ENCODE measurements around the gene CACUL1.
"Not testable (repeated sequence)": the region's sequence is repeated elsewhere in the genome, so short reads cannot be mapped to it uniquely, and the experiment has no call there.

Gene CACUL1

GRCh38 chr10:118682533-118682932, 72.2 kb downstream of the CACUL1 start:
- DNase-seq: no peak

DNA sequence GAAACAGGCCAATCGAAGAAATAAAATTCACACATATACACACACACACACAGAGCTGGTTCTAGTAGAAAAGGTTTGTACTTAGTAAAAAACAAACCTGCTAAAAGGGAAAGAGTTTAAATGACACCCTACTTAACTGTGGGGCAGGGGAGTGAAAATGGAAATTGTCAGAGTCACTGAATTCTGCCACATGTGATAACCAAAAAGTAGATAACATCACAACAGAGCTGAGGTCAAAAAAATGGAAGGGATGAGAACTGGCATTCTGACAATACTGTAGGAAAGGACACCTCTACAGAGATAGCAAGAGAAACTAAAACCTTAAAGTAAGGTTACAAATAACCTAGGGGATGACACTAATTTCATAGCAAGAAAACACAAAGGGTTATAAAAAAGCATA, 74.6 kb downstream of the CACUL1 start:
- DNase-seq: no peak

DNA sequence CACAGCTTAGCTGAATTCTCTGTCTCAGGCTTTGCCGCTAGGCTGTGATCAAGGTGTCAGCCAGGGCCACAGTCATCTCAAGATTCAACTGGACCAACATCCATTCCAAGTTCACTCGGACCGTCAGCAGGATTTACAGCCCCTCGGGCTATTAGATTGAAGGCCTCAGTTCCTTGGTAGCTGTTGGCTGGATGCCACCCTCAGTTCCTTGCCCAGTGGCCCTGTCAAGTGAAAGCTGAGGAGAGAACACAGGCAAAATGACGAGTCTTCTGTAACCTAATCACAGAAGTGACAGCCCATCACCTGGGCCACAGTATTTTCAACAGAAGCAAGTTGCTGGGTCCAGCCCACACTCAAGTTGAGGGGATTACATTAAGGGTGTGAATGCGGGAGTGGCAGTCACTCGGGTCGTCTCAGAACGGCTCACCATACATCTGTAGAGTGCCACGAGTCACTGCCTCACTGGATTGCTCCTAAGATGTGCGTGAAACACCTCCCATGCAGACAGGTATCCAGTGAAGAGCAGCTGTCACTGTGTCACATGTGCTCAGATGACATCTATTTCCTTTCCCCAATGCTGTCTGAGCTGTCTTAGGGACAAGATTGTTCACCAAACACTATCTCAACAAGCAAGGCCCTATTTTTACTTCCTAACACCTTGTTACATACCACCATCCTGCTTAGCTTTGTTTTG, 80.4 kb downstream of the CACUL1 start:
- DNase-seq: no peak

DNA sequence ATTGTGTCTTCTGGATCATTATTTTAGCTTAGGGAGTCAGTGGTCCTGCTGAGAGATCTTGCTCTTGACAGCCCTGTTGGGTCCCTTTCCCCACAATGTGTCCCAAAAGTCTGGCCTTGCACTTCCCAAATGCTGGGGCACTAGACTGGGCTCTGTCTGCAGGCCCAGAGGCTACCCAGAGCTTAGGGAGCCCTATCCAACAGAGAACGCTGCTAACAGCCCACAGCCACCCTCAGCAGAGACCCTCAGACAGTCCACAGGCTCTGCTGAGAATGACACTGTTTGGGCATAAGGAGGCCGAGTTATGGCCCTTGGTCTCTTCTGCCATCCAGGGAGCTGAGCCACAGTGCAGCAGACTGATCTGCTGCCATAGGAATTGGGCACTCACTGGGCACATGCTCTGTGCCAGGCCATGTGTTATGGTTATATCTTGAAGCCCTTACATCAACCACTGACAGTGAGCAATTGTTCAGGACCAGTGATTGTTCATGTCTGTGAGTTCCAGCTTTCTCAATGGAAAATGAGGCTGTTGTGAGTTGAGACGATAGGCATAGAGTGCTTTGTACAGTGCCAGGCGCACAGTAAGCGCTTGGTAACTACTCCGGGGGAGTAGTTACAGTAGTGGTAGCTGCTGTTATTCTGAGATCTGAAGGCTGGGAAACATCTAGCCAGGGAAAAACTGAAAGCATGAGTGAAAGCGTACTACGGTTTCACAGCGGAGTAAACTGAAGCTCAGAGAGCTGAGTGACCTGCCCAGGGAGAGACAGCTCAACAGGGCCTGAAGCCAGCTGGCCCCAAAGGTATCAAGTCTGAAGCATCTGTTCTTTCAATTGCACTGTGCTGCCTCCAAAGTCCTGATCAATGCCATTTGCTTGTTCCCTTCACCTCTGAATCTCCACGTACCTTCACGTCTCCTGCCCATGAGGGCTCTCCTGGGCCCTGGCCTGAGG, 81.7 kb downstream of the CACUL1 start:
- no peak for DNase-seq

DNA sequence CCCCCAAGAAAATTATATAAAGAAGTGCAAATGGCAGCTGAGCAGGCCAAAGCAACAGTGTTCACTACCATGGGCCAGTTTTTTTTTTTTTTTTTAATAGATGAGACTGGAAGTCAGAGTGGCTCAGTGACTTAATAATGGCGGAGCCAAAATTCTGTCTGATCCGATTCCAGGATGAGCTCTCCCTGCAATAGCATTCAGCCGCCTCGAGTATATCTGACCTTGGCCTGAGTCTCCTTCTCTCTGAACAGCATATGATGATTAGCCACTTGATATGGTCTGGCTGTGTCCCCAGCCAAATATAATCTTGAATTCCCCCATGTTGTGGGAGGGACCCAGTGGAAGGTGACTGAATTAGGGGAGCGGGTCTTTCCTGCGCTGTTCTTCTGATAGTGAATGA, 82.6 kb downstream of the CACUL1 start:
- DNase-seq: no peak

GRCh38 chr10:118671221-118671620, 83.5 kb downstream of the CACUL1 start:
- not testable (repeated sequence) for DNase-seq

DNA sequence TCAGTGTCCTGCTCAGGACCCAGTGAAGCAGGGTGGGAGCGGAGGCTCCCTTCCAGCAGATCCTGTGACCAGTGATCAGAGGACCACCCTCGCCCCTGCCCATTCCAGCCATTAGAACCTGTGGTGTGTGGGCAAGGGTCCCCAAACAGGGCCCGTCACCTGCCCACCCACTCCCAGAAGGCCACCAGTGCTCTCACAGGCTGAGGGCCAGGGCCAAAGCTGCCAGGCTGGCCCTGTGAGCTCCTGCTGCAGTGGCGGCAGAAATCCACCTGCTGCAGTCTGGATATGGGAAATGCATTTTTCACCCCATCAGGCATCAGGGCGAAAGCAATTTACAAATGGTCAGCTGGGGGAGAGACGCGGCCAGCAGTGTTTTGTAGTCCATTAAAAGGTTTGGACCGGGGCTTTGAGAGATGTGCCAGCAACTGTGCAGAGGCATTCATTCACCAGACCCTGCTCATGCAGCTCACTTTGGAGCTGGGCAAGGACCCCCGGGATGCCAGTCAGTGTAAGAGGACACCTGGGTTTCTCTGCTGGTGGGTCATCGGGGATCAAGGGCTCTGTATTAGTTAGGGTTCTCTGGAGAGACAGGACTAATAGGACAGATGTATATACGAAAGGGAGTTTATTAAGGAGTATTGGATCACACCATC, 84.2 kb downstream of the CACUL1 start:
- DNase-seq: no peak

- no peak for DNase-seq
Observed at GRCh38 chr10:118669835-118670234, 84.9 kb downstream of the CACUL1 start.

- DNase-seq: no peak
Observed at GRCh38 chr10:118669020-118669791, 85.6 kb downstream of the CACUL1 start.

DNA sequence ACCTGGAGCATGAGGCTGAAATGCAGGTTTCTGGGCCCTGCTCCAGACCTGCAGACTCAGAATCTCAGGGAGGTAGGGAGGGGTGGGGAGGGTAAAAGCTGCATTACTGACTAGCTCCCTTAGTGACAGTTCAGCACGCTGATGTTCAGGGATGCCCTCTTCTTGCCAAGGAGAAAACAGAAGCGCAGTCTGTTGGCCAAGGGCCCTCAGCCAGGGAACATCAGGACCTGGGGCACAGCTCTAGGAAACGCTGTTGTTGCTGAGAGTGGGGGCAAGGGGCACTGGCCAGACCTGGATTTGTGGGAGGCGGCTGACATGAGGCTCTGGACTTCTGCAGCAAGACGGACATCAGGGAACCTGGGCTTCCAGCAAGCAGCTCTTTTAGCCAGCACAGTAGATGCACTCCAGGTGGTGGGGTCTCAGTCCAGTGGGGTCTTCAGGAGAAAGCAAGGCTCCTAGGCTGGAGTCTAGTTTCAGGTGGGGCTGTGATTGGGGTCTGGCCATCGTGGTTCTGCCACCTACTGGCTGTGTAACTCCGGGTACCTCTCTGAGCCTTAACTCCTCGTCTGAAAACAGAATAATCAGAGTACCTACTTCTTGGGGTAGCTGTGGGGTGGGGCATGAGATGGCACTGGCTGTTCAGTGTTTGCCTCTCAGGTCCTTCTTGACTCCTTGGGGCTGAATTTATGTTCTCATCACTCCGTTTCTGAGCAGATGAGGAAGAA, 86.4 kb downstream of the CACUL1 start:
- no peak for DNase-seq

DNA sequence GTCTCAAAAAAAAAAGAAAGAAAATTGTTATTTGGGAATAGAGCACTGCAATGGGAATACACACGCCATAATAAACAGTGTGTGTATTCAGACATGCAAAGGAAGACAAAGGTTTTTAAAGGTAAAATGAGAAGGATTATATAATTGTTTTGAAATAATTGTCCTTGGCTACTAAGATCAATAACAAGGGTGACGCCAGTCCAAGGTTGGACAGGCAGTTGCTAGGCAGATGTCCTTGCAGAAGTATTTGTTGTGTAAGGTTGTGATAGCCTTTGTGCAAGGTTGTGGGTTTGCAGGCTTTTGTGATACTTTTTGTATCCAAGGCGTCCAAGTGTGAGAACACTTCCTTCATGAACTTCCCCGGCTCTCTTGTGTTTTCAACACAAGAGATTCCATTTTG, 87.0 kb downstream of the CACUL1 start:
- DNase-seq: no peak

DNA sequence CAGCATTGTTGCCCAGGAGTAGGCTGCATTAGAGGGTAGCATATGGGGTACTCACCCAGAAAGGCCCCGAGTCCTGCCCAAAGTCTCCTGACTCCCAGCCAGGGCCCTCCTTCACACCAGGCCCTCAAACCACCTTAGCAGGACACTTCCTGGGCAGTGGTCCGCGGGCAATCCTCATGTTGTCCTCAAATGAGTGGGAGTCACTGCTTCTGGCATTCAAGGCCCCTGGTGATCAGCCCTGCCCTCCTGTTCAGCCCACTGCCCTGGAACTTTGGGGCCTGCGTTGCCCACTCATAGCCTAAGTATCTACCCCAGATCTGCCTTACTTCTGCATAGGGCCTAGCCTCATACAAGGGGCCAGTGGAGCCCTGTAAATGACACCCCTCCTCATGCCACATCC, 88.4 kb downstream of the CACUL1 start:
- no peak for DNase-seq

GRCh38 chr10:118664321-118664720, 90.4 kb downstream of the CACUL1 start:
- DNase-seq: no peak

DNA sequence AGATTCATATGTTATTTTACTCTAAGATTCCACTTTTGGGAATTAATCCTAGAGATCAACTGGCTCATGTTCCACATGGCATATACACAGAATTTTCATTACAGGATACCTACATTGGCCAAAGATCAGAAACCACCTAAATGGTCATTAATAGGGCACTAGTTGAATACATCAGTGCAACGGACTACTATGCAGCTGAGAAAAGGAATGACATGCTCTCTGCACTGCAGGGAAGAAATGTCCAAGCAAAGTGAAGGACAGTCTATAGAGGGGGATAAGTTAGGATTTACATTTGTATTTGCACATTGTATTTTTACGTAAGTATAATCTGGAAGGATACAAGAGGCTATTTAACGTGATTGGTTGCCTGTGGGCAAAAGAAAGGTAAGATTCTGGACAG, 91.6 kb downstream of the CACUL1 start:
- DNase-seq: no peak

DNA sequence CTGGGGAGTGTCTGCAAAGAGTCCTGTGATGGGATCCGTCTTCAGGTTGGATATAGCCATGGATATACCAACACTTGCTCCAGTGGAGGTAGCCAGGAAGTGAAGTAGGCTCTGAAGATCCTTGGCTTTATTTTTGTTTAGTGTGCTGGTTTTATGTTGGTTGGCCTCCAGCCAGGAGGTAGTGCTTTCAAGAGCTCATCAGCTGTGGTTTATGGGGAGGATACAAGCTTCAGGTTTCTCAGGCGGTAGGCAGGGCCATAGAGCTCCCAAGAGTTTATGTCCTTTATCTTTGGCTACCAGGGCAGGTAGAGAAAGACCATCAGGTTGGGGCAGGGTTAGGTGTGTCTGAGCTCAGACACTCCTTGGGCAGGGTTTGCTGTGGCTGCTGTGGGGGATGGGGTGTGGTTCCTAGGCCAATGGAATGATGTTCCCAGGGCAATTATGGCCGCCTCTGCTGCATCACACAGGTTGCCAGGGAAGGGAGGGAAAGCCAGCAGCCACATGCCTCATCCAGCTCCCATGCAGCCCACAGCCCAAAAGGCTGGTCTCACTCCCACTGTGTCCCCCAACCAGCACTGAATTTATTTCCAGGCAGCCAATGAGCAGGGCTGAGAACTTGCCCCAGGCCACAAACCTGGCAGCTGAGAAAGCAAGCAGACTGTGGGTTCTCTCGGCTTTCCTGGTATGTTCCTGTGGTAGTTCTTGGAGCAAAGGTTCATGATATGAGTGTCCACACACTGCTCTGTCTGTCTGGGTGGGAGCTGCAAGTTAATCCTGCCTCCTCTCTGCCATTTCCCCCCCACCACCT, 92.3 kb downstream of the CACUL1 start:
- no peak for DNase-seq

- no peak for DNase-seq
Observed at GRCh38 chr10:118658762-118659161, 96.0 kb downstream of the CACUL1 start.

DNA sequence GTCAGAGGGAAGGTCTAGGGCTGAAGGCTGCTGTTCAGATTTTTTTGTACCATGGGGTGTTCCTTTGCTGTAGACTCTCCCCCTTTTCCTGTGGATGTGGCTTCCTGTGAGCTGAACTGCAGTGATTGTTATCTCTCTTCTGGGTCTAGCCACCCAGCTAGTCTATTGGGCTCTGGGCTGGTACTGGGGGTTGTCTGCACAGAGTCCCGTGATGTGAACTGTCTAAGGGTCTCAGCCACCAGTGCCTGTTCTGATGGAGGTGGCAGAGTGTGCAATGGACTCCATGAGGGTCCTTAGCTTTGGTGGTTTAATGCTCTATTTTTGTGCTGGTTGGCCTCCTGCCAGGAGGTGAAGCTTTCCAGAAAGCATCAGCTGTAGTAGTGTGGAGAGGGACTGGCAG, 96.6 kb downstream of the CACUL1 start:
- not testable (repeated sequence) for DNase-seq

DNA sequence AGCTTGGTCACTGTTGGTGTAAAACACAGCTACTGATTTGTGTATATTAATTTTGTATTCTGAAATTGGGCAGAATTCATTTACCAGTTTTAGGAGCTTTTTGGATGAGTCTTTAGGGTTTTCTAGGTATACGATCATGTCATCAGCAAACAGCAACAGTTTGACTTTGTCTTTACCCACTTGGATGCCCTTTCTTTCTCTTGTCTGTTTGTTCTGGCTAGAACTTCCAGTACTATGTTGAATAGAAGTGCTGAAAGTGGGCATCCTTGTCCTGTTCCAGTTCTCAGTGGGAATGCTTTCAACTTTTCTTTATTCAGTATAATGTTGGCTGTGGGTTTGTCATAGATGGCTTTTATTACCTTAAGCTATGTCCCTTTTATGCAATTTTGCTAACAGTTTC, 109.5 kb downstream of the CACUL1 start:
- DNase-seq: not testable (repeated sequence)

GRCh38 chr10:118642228-118642627, 112.5 kb downstream of the CACUL1 start:
- no peak for DNase-seq

- DNase-seq: no peak
Observed at GRCh38 chr10:118638680-118639079, 116.1 kb downstream of the CACUL1 start.
